Activated CD8-positive, alpha-beta memory T cell treated with anti-CD3 and anti-CD28 coated beads, Interleukin-2, amount 50 U/mL, for 48 hours (primary cell): ENCODE results near the gene SMIM43.
"Not testable (repeated sequence)": the region's sequence is repeated elsewhere in the genome, so short reads cannot be mapped to it uniquely, and the experiment has no call there.

Experiments
- DNase-seq: peaks from one replicate; pipeline ENCODE4 v3.0.0-alpha.2; 2020

The SMIM43 gene

DNA sequence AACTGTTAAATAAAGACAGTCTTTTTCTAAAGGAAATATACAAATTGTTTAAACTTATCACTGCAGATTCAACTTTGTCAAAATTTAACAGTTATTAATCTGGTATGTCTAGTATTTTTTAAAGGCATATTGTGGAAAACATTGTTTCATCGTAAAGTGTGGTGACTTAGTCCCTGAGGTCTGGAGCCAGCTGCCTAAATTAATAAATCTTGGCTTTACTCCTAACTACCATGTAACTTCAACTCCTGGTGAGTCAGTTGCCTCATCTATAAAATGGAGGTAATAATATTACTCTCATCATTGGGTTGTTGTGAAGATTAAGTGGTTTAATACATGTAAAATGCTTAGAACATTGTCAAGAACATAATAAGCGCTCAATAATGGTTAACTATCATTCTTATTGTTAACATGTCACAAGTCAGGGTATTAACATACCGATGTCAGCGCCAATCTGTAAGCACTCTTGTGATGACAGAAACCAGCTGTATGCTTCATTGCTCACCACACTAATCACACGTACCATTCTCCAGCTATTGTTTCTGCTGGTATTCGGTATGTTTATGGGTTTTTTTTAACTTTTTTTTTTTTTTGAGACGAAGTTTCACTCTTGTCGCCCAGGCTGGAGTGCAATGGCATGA is 14.1 kb upstream of the SMIM43 start:
- no peak for DNase-seq

DNA sequence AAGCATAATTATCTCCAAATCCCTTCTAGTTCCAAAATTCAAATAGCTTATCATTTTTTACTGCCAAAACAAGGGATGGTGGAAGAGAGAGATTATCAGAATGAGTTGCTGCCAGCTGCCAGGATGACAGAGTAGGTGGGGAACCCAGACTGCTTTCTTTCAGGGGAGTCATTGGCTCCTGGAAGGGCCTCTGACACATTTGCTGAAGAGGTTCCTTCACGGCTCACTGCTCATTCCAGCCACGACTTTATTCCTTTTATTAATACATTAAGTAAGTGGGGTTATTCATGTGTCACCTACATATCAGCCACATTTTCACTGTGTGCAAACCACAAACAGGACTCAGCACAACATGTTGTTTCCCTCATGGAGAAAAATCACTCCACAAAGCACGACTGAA is 12.7 kb upstream of the SMIM43 start:
- DNase-seq, result no peak

DNA sequence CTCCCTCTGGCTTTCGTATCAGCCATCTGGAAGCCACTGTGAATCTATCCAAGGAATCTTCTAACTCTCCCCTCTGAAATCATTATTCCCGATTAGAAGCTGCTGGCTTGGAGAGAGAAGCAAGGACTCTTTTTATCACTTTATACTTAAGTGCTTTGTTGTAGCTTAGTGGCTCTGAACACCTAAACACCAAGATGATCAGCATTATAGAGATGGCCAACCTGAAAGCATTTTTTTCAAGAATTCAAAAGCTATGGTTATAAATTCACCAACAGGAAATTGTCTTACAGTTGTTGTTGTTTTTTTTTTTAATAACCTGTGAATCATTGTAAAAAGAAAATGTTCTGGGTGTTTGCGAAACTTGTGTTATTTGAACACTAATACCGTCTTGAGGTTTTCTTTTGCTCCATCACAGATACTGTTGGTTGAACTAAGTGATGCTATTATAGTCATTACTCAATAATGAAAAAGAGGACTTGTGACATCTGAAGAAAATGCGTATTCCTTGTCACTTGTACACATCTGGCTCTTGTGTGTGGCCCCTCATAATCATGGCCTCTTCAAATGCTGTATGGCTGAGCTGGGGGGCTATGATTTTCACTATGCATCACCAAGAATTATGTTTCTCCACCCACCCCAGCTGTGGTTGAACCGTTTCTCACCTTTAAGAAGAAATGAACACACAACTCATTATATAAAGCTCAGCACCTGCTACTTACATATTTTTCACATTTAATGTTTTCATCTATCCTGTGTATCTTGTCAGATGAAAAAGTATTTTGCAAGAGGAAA is 11.8 kb upstream of the SMIM43 start:
- no peak for DNase-seq

DNA sequence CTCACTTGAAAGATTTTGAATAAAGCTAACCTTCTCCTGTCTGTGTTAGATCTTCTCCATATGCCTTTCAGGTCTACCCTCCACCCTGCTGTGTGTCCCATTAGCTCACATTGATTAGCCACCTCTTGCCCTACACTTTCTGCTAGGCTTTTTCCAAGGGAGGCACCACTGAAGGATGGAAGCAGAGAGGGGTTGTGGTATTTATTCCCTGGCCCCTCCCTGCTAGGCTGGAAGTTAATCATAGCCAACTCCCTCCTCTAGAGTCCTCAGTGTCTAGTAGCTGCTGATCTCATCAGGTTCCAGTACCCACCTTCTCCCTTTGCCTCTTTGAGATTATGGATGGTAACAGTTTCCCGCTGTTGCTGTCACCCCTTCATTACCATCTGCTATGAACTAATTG is 8.9 kb upstream of the SMIM43 start:
- no peak for DNase-seq

DNA sequence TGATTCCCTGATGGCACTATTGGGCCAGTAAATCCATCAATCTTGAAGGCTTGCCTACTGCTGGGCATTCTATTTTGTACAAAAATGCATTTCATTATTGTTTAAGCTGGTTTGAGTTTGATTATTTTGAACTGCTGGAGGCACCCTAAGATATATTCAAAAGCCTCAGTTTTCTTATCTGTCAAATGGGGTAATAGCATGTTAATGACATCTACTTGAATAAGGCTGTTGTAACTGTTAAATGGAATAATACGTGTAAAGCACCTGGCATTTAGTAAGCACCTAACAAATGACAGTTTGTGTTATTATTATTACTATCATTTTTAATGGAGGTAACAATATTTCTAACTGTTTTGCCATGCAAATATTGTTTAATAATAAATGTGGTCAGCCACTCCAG is 6.9 kb upstream of the SMIM43 start:
- DNase-seq, result no peak

DNA sequence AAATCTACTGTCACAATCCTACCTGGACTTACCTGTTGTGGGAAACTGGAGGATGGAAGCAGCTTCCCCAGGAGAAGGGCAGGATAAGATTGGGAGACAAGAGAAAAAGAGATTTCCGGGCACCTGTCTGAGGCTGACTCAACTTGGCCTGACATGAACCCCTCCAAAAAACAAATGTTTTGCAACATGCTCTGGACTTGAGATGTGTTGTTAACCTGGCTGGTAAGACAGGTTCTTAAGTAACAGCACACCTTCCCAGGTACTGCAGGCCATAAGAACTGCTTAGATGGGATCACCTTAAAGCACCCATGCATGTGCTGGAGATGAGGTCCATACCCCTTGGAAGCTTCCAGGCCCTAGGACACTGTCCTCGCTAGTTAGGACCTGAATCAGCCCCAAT is 4.4 kb upstream of the SMIM43 start:
- no peak for DNase-seq

DNA sequence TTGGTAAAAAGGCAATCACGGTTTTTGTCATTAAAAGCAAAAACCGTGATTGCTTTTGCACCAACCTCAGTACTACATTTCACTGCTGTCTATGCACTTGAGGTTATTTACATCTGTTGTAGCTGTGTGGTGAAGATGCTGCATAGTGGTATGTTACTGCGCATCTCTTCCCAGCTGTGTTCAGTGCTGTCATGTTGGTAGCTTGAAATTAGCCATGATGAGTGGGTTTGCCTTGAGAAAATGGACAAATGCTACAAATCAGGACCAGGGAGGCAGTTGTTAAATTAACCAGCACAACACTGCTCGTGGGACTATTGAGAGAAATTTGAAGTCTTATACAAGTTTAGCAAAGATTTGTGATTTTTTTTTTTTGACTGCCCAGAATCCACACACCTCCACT is 2.2 kb upstream of the SMIM43 start:
- no peak for DNase-seq

DNA sequence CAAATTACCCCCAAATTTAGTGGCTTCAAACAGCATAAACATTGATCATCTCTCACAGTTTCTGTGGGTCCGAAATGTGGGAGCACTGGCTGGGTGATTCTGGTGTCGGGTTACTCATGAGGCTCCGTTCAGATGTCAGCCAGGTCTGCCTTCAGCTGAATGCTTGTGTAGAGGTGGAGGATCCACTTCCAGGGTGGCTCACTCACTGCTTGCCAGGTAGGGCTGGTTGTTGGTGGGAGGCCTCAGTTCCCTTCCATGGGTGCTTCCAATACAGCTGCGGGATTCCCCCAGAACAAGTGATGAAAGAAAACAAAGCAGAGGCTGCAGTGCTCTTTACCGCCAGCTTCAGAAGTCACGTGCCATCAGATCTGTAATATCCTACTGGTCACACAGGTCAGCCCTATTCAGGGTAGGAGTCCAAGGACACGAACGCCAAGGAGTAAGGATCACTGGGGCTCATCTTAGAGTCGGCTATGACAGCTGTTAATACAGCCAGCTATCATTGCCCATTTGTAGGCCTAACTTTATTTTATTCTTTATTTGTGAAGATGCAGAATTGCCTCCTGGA is 1.1 kb upstream of the SMIM43 start:
- DNase-seq, result no peak

DNA sequence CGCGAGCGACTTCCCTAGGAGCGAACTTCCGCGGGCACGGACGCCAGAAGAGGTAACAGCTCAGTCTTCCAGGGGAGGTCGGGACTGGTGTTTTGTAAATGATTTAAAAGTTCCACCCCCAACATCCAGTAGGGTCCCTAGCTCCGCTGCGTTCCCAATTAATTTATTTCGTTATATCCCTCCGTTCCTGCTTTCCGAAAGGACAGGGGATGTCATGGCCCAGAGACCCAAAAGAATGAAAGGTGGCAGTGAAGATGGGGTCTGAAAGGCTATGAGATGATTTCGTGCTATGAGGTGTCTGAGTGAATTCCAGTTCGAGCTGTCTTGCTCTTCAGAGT is 373 bp upstream of the SMIM43 start:
- DNase-seq, result no peak

DNA sequence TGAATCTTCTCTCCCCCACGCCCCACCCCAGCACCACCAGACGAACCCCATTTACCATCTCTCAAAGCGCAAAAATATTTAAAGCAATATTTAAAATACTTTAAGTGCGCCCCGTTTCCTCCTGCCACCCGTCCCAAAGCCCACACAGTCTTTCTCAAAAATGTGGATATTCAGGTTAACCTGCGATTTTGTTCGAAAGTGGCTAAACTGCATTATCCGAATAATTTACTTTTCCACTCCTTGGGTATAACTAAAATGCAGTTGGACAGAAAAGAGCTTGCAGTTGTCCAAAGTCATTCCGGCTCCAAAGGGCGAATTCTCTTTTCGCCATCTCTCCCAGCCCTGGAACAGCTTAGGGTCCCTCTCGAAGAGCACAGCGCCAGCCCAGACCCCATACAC is 662 bp downstream of the SMIM43 start:
- DNase-seq, result no peak

DNA sequence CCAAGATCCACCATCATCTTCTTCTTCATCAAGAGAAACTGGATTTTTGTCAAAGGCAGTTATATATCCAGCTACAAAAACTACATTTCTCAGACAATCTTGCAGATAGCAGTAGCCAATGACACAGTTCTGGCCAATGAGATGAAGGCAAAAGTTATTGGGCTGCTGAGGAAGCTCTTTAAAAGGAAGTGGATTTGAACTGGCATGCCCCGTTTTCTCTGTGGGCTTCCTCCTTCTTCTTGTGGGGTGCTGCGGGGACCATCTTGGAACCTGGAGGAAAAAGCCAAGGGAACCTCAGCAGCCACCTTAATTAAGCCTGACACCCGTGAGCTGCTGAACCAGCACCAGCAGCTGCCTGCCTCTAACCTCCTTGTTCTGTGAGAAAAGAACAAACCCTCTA is 4.8 kb downstream of the SMIM43 start:
- no peak for DNase-seq

DNA sequence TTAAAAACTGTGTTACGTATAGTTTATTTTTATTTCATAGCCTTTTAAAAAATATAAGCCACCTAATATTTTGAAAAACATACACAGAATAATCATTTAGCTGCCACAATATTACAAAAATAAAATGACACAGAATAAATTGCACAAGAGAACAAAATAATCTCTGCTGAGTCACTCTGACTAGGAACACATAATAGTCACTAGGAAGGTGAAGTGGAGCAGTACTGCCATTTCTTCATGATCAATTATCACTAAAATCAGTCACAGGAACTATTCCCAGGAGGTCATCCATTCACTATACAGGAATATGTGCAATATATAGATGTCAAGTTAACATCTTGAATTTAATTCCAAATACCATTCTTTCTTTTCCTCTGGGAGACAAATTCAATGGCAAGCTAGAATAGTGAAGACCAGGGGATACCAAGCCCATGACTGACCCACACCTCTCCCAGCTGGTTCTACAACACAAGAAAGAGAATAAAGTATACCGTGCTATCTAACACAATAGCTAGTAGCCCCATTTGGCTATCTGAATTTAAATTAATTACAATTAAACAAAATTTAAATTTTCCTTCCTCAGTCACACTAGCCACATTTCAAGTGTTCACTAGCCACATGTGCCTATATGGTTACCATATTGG is 5.9 kb downstream of the SMIM43 start:
- DNase-seq, result no peak

DNA sequence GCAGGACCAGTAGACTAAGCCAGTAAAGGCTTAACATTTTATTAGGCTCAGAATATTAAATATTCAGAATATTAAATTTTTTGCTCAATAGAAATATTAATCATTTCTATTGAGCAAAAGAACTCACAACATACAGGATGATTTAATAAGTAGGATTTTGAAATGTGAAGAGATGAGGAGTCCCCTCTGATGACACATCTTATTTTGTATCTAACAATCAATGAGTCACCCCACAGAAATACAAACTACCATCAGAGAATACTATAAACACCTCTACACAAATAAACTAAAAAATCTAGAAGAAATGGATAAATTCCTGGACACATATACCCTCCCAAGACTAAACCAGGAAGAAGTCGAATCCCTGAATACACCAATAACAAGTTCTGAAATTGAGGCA is 12.8 kb downstream of the SMIM43 start:
- DNase-seq, result not testable (repeated sequence)

DNA sequence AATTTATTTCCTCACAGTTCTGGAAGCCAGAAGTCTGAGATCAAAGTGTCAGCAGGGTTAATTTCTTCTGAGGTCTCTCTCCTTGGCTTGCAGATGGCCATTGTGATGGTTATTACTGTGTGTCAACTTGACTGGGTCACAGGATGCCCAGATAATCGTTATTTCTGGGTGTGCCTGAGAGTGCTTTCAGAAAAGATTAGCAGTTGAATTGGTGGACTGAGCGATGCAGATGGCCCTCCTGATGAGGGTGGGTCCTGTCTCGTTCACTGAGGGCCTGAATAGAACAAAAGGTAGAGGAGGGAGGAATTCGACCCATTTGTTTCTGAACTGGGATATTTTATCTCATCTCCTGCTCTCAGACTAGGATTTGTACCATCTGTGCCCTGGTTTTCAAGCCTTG is 15.7 kb downstream of the SMIM43 start:
- no peak for DNase-seq

DNA sequence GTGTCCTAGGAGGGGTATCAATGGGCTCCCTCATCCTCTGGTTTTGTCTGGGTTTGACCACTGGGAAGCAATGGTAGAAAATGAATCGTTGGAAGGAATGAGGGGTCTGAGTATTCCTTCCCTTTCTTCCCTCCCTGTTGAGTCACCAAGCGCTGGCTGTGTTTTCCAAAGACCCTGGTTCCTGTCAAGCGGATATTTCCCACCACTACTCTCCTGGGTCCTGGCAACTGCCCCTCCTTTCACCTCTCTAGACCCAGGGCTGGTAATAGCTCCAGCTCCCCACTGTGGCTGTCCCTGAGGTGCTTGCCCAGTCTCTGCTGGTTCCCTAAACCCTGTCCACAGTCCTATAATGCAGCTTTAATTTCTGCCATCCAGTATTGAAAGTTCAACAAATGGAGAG is 22.2 kb downstream of the SMIM43 start:
- no peak for DNase-seq

DNA sequence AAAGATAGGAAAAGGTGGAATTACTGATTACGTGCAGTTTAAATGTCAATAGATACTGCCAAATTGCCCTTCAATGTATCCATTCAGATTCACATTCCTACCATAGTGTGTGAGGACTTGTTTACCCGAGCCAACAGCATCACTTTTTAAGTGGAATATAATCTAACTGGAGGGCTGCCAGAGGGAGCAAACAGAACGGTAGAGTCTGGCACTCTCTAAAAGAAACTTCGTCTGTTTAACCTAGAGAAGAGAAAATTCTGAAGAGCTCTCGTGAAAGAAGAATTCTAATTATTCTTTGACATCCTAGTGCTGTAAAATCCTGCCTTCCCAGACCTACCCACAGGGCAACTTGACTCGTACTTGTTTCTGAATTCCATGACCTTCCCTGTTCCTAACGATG is 23.2 kb downstream of the SMIM43 start:
- no peak for DNase-seq

DNA sequence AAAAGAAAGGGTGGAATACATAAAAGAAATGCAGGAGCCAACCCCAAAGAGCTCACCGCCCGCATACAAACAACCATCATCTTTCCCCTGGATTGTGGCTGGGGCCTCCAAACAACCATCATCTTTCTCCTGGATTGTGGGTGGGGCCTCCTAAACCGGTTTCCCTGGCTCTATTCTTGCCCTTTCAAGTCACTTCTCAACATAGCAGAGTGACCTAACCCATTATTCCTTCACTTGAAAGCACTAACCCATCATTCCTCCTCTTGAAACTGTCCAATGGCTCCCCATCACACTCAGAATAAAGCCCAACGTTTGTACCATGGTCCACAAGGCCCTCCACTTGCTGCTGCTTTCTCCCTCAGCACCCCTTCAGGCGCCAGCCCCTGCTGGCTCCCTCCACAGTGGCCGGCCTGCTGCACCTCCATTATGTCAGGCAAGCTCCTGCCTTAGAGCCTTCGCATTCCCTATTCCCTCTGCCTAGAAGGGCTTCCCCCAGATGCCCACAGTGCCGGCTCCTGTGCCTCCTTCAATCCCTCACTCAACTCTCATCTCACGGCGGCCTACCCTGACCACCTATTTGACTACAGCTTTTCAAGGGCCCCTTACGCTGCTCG is 24.1 kb downstream of the SMIM43 start:
- no peak for DNase-seq

DNA sequence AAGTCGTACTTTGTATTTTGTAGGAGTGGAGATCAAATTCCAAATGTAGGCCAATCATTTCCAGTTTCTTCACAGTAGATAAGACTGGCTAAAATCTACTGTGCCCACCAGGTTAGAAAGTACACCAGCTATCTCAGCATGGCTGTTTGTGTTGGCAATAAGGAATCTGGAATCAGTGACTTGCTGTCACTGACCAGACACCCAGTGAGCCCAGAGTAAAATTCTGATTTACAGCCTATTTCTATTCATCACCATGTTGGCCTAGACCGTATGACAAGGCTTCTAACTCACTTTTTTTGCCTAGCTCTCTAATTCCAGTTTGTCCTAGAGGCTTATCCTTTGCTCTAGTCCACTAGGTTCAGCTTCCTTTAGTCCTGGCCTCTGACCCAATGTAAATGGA is 25.4 kb downstream of the SMIM43 start:
- DNase-seq, result no peak

DNA sequence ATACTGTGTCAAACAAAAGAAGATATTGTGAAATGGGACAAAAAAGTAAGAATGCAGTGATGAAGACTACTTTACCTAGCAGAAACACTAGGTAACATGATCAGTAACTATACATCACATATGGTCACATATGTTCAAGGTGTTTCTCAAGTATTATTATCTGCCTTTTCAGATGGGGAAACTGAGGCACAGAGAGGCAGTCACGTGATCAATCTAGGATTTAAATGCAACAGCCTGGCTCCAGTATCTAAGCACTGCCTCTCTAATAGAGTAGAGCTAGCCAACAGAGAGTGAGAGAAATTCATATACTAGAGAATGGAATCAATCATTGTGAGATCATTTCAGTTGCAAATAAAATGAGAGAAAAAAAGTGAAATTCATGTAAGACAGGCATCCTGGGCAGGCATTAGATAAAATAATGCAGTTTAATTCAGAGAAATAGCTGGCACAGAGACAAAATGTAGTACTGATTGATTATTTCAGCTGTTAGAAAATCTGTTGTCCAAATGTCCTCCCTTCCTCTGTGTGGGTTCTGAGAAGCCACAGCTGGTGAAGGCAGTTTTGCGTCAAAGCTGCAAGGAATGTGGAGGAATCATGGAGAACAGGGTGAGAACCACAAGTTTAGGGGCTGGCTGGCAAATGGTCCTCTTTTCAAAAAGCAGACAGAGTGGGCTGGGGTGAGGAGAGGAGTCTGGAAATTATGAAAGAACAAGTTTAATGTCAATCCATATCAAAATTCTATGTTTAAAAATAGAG is 26.0 kb downstream of the SMIM43 start:
- DNase-seq, result no peak

DNA sequence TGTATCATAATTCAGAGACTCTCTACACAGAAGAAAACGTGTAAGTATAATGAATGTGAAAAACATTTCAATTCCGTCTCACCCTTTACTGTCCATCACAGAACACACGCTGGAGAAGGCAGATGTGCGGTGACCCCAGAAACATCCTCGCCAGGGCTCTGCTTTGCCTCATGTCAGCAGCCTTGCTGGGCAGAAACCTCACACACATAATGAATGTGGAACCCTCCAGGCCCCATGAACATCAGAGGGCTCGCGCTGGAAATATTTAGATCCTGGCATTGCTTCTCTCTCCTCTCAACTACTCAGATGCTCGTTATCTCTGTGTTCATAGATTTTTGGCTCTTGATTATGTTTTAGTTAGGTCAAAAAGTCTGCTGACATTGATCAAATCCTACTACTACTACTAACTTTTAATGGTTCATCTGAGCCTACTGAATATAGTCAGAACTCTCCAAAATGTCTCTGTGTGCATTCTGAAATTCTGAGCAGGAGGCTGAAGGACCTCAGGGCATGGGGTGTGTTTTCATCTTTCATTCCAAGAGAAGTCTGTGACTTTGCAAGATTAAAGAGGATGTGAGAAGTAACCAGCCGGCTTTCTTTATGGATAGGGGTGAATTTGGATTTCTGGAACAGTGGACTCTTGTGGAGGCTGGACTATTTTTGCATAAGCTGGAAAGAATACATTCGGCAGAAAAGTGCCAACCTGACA is 27.0 kb downstream of the SMIM43 start:
- no peak for DNase-seq

DNA sequence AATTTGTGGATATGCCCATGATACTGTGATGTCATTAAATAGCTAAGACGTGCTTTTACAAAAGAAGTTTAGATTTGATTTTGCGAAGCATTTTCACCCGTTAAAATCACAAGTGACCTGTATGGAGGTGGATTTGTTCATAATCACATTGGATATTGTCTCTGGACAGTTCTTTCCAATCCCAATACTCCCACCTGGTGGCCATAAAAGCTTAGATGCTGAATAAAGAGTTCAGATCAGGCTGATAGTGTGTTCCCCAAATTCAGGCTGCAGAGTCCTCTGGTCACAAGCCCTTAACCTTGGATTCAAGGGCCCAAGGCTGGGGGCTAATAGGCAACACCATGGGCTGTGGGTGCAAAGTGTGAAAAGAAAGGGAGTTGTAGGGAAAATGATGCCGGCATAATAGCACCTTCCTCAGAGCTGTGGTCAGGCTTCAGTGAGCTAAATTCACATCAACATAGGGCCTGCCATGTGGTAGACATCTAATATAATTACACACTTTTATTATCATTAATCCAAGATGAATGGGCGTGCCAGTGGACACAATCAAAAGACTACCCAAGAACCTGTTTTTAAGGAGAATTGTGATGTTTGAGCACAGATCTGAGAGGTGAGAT is 28.1 kb downstream of the SMIM43 start:
- no peak for DNase-seq

DNA sequence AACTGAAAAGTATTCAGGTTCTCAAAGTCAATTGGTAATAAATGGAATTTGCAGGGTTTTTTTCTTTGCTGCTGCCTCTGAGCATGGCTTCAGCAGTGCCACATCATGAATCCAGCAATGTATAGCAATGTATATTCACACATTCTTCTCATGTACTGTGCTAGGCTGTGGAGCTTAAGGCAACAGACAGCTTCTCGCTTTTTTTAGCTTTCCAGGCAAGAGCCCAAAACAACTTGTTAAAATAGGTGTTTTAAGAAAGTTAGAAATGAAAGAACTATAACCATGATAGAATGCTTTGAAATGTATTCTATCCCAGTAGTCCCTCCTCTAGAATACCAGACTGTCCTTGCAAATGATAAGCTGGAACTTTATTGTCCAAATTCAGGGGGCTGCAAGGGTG is 30.4 kb downstream of the SMIM43 start:
- DNase-seq, result no peak
